Endometrial microvascular endothelial cells (primary cell): ENCODE measurements around the gene BHLHE40. TPM values are rescaled to one million over a fixed set of nuclear protein-coding genes. Genes with fewer than 3 reads are reported as not detected.

Experiments
- in situ Hi-C: cut with HindIII; loops from 2 replicates; pipeline ENCODE4 v1.10.0; 2017; ENCODE audit warnings: low sequenced_read_pairs, low pct_unique_long_range_greater_than_20kb; ENCODE audit errors: inconsistent ontology term
- total RNA-seq: library from RNA; depleted of rRNA; stranded (reverse); fragments of >200 nt; gene quantifications from one replicate; pipeline ENCODE4 v1.2.3, GENCODE V29; 2015; ENCODE audit errors: inconsistent ontology term

Gene BHLHE40
- total RNA-seq, 1 donor from 2014 or later, result 20.8 TPM

- in situ Hi-C loops, result no loop called here
These were observed 43.9 kb downstream of the BHLHE40 start for GRCh38 chr3:5022966-5023776.

DNA sequence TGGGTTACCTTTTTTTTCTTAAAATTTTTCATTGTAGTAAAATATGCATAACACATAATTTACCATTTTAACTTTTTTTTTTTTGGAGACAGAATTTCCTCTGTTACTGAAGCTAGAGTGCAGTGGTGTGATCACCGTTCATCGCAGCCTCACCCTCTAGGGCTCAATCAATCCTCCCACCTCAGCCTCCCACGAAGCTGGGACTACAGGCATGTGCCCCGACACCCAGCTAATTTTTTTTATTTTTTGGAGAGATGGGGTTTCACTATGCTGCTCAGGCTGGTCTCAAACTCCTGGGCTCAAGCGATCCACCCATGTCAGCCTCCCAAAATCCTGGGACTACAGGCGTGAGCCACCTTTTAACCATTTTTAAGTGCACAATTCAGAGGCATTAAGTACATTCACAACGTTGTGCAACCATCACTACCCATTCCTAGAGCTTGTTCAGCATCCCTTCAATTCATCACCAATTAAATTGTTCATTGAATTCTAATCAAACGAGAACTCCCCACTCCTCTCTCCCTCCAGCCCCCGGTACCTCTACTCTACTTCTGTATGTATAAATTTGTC lies 44.6 kb downstream of the BHLHE40 start:
- in situ Hi-C loops, result no loop called here

GRCh38 chr3:5026046-5026362 lies 46.8 kb downstream of the BHLHE40 start:
- in situ Hi-C loops, result no loop called here

DNA sequence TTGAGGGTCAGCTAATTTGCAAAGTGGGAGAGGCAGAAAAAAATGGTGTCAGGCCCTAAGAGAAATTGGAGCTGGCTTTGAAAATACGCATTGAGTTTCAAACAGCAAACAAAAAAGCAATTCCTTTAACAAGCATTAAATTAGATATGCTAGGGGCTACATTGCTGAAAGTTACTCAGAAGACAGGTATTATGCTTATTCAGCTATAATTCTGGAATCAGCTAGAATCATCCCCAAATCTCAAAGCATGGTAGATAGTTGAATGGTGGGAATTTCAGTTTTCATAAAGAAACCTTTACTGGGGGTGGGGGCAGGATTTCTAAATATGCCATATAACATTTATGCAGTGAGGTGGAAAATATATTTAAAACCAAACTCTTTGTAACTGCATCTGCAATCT lies 50.5 kb downstream of the BHLHE40 start:
- in situ Hi-C loops, result no loop called here

DNA sequence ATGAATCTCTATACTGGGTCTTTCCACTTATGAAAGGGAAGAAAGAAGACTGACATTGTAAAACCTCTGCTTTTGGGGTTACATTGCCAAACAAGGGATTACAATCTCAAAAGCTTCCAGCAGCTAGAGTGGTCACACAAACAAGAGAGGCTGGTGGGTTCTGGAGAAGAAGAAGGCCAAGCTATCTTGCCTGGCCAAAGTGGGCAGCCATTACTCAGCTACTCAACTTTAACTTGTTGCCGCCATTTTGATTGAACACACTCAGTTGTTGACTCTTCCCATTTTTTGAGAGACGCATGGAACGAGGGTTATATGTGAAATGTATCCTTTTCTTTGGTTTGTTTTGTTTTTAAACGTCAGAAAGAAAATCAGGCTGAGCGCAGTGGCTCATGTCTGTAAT lies 50.9 kb downstream of the BHLHE40 start:
- in situ Hi-C loops, result no loop called here

DNA sequence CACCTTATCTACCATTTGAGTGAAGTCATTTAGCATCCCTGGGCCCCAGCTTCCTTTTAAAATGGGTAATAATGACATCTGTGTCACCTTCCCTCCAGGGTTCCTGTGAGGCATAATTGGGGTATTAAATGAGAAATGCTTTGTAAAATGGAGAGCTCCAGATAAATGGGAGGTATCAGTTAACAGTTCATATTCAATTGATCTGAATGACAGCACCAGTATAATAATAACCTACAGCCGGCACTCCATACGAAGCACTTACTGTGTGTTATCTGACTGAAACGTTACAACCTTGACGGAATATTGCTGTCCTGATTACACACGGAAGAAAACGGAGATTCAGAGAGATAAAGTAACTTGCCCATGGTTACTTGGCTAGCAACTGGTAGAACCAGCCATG lies 53.6 kb downstream of the BHLHE40 start:
- in situ Hi-C loops, result no loop called here

Other genes starting within 250 kb of the BHLHE40 start
- gene ARL8B, start 142.9 kb downstream of the BHLHE40 start, total RNA-seq, result 48.4 TPM
- gene EDEM1, start 208.3 kb downstream of the BHLHE40 start, total RNA-seq, result 36.9 TPM